Endothelial cell of umbilical vein (primary cell): ENCODE results near the gene BTBD19. TPM values are rescaled to one million over a fixed set of nuclear protein-coding genes. Genes with fewer than 3 reads are reported as not detected.

Source experiments
- BruUV-seq: library from RNA; stranded (reverse); fragments of 400-500 nt; replicated peaks from 2 replicates; lab custom pipeline; 2021; lab: Mats Ljungman, UMichigan
- CTCF ChIA-PET: fragments of 300-600, 350-600 bp; sonication (Branson Sonifier 250); formaldehyde crosslinking; loops from one replicate; lab custom pipeline; 2021; ENCODE audit warnings: antibody characterized with exemption, inconsistent platforms; lab: Charles Lee
- POLR2A ChIA-PET: fragments of 300-600, 350-600 bp; sonication (Branson Sonifier 250); formaldehyde crosslinking; loops from one replicate; lab custom pipeline; 2021; ENCODE audit warnings: antibody characterized with exemption, inconsistent platforms; lab: Charles Lee
- DNase-seq: peaks from one replicate; pipeline ENCODE4 v3.0.0-alpha.2; 2011; ENCODE audit warnings: low read depth, low spot score
- FAIRE-seq: peaks from 2 replicates; lab custom pipeline; 2011; peaks lifted over from hg19 to GRCh38; lab: Jason Lieb, UNC
- H2AFZ ChIP-seq: 2 replicates; pipeline ENCODE4 v1.6.0; 2012; ENCODE audit warnings: low read depth, low read length, control low read depth, inconsistent platforms
- H3K27ac ChIP-seq: 2 replicates; pipeline ENCODE4 v1.5.1; 2011; ENCODE audit warnings: low read depth, mild to moderate bottlenecking, control low read depth, low read length, moderate library complexity; ENCODE audit not compliant: insufficient read depth
- H3K27me3 ChIP-seq, 2 experiments: 2 replicates each; pipeline versions ENCODE4 v1.6.0 to v1.6.1; 2011; ENCODE audit warnings: low read length in 2 of 2, mixed read lengths in 1 of 2; ENCODE audit not compliant: control insufficient read depth in 2 of 2, insufficient read depth in 2 of 2
- H3K36me3 ChIP-seq, 2 experiments: 2 replicates in 1 of 2; 3 replicates in 1 of 2; pipeline ENCODE4 v1.5.1; 2011; ENCODE audit warnings: low read length in 2 of 2, mild to moderate bottlenecking in 1 of 2, moderate library complexity in 1 of 2; ENCODE audit not compliant: control insufficient read depth in 2 of 2, insufficient read depth in 2 of 2; ENCODE audit errors: extremely low read depth in 1 of 2
- H3K4me1 ChIP-seq: 3 replicates; pipeline ENCODE4 v1.5.1; 2011; ENCODE audit warnings: mild to moderate bottlenecking, low read length; ENCODE audit not compliant: control insufficient read depth, insufficient read depth; ENCODE audit errors: extremely low read depth
- H3K4me2 ChIP-seq: 2 replicates; pipeline ENCODE4 v1.6.1; 2011; ENCODE audit warnings: low read length, control low read depth, mixed read lengths; ENCODE audit not compliant: insufficient read depth
- H3K4me3 ChIP-seq, 3 experiments: fragments of 200-600 bp in 1 of 3; sonication (generic), shearing (Covaris generic) in 1 of 3; replicated peaks in 1 of 3; 2 replicates each; pipeline ENCODE4 v1.5.1; 2011 to 2016; ENCODE audit warnings: control low read depth in 3 of 3, low read length in 3 of 3, mild to moderate bottlenecking in 2 of 3, inconsistent platforms in 1 of 3, low read depth in 1 of 3, moderate library complexity in 1 of 3; ENCODE audit not compliant: insufficient read depth in 1 of 3
- H3K79me2 ChIP-seq: 2 replicates; pipeline ENCODE4 v1.6.0; 2012; ENCODE audit warnings: low read length, inconsistent platforms; ENCODE audit not compliant: control insufficient read depth, insufficient read depth
- H3K9ac ChIP-seq: replicated peaks from 2 replicates; pipeline ENCODE3; 2011; ENCODE audit warnings: low read length, control low read depth; ENCODE audit not compliant: insufficient read depth; ENCODE audit errors: extremely low read depth
- H3K9me1 ChIP-seq: replicated peaks from 3 replicates; pipeline ENCODE4 v1.6.0; 2011; ENCODE audit warnings: mild to moderate bottlenecking, low read length; ENCODE audit not compliant: control insufficient read depth, insufficient read depth; ENCODE audit errors: extremely low read depth
- H3K9me3 ChIP-seq: replicated peaks from 2 replicates; pipeline ENCODE4 v1.5.1; 2012; ENCODE audit warnings: low read length, inconsistent platforms; ENCODE audit not compliant: control insufficient read depth, insufficient read depth
- H4K20me1 ChIP-seq: replicated peaks from 2 replicates; pipeline ENCODE3; 2011; ENCODE audit warnings: mild to moderate bottlenecking, low read length; ENCODE audit not compliant: control insufficient read depth, insufficient read depth; ENCODE audit errors: extremely low read depth
- EZH2 ChIP-seq: IDR thresholded peaks from 2 replicates; pipeline ENCODE4 v1.6.1; 2012; ENCODE audit warnings: borderline replicate concordance, low read depth, mild to moderate bottlenecking, moderate library complexity, low read length, inconsistent platforms; ENCODE audit not compliant: severe bottlenecking
- FOS ChIP-seq: IDR thresholded peaks from 2 replicates; pipeline ENCODE4 v1.6.1; 2011; ENCODE audit warnings: mild to moderate bottlenecking, low read length, moderate library complexity, borderline replicate concordance; ENCODE audit not compliant: insufficient read depth
- GATA2 ChIP-seq: IDR thresholded peaks from 2 replicates; pipeline ENCODE4 v1.7.0; 2011; ENCODE audit warnings: low read depth, mild to moderate bottlenecking, moderate library complexity, mixed read lengths, low read length; ENCODE audit not compliant: insufficient read length, insufficient read depth
- JUN ChIP-seq: IDR thresholded peaks from 2 replicates; pipeline ENCODE4 v1.6.1; 2011; ENCODE audit warnings: borderline replicate concordance, low read depth; ENCODE audit not compliant: insufficient read length, insufficient read depth
- MAX ChIP-seq: IDR thresholded peaks from 2 replicates; pipeline ENCODE4 v1.6.1; 2011; ENCODE audit not compliant: insufficient read depth, insufficient read length
- MYC ChIP-seq: IDR thresholded peaks from one replicate; pipeline ENCODE4 v1.6.1; 2011; ENCODE audit warnings: mild to moderate bottlenecking, low read depth, low read length
- POLR2A ChIP-seq: IDR thresholded peaks from 2 replicates; pipeline ENCODE4 v1.6.1; 2012; ENCODE audit warnings: low read depth, mild to moderate bottlenecking, control low read depth, low read length
- POLR2AphosphoS5 ChIP-seq: IDR thresholded peaks from 2 replicates; pipeline ENCODE4 v1.6.1; 2012; ENCODE audit warnings: low read depth, mild to moderate bottlenecking, control low read depth, low read length, moderate library complexity; ENCODE audit not compliant: insufficient read depth
- dilution Hi-C: fragments of 300-500 bp; cut with MboI; formaldehyde crosslinking; loops from one replicate; pipeline ENCODE4 v1.15.0; 2019; ENCODE audit warnings: low sequenced_read_pairs; ENCODE audit not compliant: extremely low pct_ligation_motif_present
- intact Hi-C: fragments of 100-400 bp; cut with micrococcal nuclease; formaldehyde crosslinking; loops from one replicate; pipeline ENCODE4 v1.10.0; 2022
- polyA plus RNA-seq, 4 experiments: library from polyadenylated mRNA; depleted of rRNA in 3 of 4; stranded (reverse) in 3 of 4; unstranded in 1 of 4; fragments of >200 nt; gene quantifications; 2 replicates each; pipeline versions ENCODE4 v1.2.1 to v1.2.3, GENCODE V29; 2011 to 2012; ENCODE audit warnings: missing spikeins in 1 of 4
- total RNA-seq: library from RNA; stranded (reverse); gene quantifications from 2 replicates; pipeline ENCODE4 v1.2.3, GENCODE V29; 2021
- TF ChIP-seq, protein P1 (sequence below), 2 donors: IDR thresholded peaks; 1 replicate in 1 of 2; 2 replicates in 1 of 2; pipeline ENCODE4 v1.5.1; 2011; ENCODE audit warnings: low read length in 2 of 2, mild to moderate bottlenecking in 2 of 2, moderate library complexity in 2 of 2, control low read depth in 1 of 2, inconsistent platforms in 1 of 2, low read depth in 1 of 2; ENCODE audit not compliant: insufficient read depth in 1 of 2; ENCODE audit errors: extremely low read depth in 1 of 2

BTBD19 gene
- total and polyA plus RNA-seq, 2 donors (not counting 3 experiments of a cell fraction or from before 2014, with no cell fraction given): 69.9 to 97.9 TPM

GRCh38 chr1:44803062-44803311 lies 5.3 kb upstream of the BTBD19 start:
- ChIA-PET POLR2A (interaction anchor here (3.5 kb wide), 1 partner anchor 16 kb away, joined by 48 read pairs; no protein-coding TSS in a partner anchor), CTCF (interaction anchor here (1.0 to 1.2 kb wide), 2 partner anchors 10 to 15 kb away, joined by 3 read pairs; no protein-coding TSS in a partner anchor)
- intact Hi-C loops (loop anchor here (10.0 kb wide), 1 partner anchor 882 kb away; the partner anchor contains the start of genes GPBP1L1 and TMEM69), dilution Hi-C loops (no loop called here)
- Histone ChIP-seq H3K4me2 (no peak overlapping the region), H3K79me2 (peaks cover 46% of the 10 kb centered on the region), H3K4me3 (no peak overlapping the region), H2AFZ (no peak overlapping the region), H3K4me1 (peaks cover 39% of the 10 kb centered on the region), H3K9me1 (no peaks in the 10 kb centered on the region), H3K9me3 (no peaks in the 10 kb centered on the region), H3K27ac (peak overlapping the region; percentile 2), H3K27me3 (no peaks in the 10 kb centered on the region), H3K36me3 (peaks cover 4 to 32% of the 10 kb centered on the region in 2 experiments), H3K9ac (no peak overlapping the region), H4K20me1 (no peaks in the 10 kb centered on the region)
- no TSS peak for BruUV-seq
- TF ChIP-seq FOS (no peak), MAX (no peak), POLR2A (no peak), EZH2 (no peak), JUN (no peak), GATA2 (no peak), POLR2AphosphoS5 (no peak), MYC (no peak)
- TF ChIP-seq, protein P1, sequence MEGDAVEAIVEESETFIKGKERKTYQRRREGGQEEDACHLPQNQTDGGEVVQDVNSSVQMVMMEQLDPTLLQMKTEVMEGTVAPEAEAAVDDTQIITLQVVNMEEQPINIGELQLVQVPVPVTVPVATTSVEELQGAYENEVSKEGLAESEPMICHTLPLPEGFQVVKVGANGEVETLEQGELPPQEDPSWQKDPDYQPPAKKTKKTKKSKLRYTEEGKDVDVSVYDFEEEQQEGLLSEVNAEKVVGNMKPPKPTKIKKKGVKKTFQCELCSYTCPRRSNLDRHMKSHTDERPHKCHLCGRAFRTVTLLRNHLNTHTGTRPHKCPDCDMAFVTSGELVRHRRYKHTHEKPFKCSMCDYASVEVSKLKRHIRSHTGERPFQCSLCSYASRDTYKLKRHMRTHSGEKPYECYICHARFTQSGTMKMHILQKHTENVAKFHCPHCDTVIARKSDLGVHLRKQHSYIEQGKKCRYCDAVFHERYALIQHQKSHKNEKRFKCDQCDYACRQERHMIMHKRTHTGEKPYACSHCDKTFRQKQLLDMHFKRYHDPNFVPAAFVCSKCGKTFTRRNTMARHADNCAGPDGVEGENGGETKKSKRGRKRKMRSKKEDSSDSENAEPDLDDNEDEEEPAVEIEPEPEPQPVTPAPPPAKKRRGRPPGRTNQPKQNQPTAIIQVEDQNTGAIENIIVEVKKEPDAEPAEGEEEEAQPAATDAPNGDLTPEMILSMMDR (IDR thresholded peaks at IDR 0.05; ENCODE audit: extremely low read depth in 1 of 2, insufficient read depth in 1 of 2, low read depth in 1 of 2, low read length in 2 of 2): no peak
- no peak for DNase-seq
- FAIRE-seq: no peak
